SHP77 (cell line): Measurements from ENCODE around the gene CRBN.
A peak's percentile ranks its signal among the peaks of the same experiment; 100 is the strongest.

ENCODE experiments used
- DNase-seq, 2 experiments: peaks; one replicate each; lab custom pipeline; 2025; lab: John Stamatoyannopoulos, UW

Gene CRBN

DNA sequence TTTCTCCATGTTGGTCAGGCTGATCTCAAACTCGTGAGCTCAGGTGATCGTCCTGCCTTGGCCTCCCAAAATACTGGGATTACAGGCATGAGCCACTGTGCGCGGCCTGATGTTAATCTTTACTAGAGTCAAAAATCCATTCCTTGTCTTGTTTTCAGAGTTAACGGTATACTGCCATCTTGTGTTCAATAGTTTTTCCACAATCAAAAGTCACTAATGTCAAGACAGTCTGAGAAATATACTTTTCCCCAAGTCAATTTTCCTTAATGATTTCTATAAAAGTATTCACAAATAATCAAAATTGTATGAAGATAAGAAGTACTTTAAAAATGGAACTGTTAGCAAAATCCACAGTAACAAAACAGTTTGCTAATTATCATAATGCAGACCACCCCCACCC lies 8.5 kb downstream of the CRBN start:
- DNase-seq, result peak in 1 of 2 experiments; percentile 0

DNA sequence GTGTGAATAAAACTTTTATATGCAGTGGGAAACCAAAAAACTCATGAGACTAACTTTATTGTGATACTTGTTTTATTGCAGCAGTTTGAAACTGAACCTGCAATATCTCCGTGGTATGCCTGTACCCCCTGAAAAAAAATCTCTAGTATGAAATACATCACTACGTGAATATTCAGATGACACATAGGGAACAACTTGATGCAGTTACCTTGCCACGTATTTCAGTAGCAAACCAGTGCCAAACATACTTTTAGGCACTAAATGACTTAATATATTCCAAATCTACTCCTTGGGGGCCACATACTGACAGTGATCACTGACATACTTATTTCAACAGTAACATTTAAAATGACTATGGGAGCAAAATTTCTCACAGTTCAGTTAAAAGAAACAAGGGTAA lies 13.8 kb downstream of the CRBN start:
- DNase-seq, result no peak

DNA sequence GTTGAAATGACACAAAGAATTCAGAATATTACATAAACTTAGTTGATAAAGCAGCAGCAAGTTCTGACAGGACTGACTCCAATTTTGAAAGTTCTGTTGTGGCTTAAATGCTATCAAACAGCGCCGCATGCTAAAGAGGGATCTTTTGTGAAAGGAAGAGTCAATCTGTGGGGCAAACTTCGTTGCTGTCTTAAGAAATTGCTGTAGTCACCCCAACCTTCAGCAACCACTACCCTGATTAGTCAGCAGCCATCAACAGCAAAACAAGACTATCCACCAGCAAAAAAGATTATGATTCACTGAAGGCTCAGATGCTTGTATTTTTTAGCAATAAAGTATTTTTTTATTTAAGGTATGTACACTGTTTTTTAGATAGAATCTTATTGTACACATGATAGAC lies 14.2 kb downstream of the CRBN start:
- DNase-seq, result no peak

DNA sequence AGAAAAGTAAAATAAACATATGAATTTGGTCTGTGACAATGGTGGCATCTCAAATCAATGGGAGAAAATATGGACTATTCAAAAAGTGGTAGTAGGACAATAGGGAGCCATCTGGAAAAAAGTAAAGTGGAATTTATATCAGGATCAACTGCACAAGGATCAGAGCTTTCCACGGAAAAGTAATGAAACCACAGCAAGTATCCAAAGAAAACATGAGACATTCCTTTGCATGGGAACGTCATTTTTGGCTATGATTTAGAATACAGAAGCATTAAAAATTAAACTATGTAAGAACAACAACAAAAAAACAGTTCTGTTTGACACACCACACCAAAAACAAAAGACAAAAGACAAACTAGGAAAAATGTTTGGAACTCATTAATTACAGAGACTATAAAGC lies 18.7 kb downstream of the CRBN start:
- no peak for DNase-seq

DNA sequence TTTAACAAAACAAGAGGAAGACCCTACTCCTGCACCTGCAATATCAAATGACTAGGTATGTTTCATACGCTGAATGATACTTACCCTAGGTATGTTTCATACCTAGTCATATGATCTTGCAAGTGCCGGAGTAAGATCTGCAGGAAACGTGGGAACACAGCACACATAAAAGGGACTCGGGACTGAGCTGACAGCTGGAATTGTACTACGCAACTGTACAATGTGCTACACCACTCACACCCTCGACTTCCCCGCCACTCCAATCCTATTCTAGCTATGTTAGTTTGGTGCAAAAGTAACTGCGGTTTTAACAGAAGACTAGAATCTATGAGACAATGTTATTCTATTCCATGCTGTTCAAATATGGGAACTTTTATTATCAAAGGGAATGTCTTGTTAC lies 22.0 kb downstream of the CRBN start:
- no peak for DNase-seq

DNA sequence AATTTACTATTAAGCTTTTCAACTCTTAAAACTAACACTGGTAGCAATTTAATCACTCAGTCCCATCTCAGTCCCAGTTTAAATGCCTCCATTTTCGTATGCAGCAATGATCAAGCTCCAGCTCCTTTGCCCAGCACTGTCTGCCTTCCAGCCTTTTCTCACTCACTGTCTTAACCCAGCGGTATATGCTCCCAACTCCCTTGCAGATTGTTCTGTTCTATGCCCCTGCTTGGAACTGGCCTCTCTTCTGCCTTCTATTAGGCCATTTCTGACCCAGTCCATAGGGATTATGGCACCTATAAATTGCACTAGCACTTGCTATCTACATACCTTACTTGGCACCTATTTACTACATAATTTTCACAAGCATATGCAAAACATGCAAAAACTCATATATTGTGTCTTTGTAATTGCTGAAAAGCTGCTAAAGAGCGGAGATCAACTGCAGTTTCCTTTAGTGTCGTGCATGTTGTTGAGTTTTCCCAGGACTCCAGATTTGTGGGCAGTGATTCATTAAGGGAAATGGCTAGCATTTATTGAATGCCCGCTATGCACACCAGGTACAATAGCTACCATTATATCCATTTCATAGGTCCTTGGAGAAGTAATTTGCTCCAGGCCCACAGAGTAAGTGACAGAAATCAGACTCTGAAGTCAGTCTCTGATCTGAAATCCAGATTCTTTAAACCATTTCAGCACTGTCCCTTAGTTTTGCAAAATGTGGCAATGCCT lies 24.4 kb downstream of the CRBN start:
- DNase-seq, result no peak

DNA sequence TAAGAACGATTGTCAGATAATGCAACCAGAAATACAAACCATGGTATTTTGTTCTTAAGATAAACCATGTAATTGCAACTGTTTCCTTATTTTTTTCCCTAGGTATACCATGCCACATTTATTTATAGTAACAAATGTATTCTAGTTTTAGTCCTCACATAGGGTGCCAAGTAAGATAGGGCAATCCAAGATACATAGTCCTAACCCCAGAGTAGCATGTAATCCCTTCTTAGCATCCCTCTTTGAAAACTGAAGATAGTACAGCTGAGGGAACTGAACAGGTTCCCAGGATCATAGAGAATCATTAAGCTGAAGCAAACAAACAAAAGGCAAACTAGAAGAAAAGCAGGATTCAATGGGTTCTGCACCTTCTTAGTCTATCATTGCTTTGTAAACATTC lies 28.0 kb downstream of the CRBN start:
- no peak for DNase-seq

DNA sequence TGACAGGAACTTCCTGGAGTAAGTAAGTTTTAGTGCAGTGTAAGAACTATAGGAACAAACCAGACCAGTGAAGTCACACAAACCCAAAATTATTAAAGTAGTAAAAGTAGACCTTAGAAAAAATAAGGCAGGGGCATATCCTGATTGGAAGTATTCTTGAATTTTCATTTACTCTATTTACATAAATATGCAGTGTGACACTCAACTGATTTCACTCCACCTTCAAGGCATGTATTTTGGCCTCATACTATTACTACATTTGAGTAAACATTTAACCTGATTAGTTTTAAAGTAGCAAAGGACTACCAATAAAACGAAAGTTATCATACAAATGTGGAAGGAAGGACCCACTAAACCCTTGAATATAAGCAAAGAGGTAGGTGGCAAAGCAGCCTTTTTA lies 29.9 kb downstream of the CRBN start:
- DNase-seq, result no peak

DNA sequence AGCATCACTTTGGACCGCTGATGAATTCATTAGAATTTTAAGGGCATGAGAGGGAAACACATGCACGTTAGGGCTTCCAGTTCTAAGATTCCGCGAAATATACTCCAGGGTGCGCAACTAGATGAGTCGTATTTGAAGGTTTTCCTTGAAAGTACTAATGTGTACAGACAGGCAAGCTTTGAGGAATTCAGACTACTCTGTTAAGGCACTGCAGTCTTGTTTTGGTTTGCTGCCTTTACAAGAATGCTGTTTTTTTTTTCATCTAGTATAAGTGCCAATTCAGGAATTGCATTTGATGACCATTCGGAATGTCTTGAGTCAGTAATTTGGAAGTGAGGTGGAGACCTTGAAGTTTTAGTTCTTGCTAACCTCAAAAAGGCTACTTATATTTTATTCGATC lies 33.7 kb downstream of the CRBN start:
- no peak for DNase-seq

DNA sequence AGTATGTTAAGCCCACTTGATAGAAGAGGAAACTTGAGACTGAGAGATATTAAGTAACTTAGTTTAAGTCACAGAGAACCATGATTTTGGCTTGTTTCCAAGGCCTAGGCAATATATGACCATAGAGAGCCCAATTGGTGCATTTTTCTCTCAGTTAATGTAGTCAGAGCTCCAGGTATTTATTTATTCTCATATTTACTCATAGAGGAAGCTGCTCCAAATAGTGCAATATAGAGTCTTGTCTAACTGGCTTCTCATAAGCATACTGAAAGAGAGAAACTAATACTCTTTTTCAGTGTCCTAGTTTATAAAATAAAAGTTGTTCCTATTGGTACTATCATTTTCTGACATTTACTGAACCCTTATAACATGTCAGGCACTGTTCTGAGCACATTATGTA lies 37.6 kb downstream of the CRBN start:
- no peak for DNase-seq

DNA sequence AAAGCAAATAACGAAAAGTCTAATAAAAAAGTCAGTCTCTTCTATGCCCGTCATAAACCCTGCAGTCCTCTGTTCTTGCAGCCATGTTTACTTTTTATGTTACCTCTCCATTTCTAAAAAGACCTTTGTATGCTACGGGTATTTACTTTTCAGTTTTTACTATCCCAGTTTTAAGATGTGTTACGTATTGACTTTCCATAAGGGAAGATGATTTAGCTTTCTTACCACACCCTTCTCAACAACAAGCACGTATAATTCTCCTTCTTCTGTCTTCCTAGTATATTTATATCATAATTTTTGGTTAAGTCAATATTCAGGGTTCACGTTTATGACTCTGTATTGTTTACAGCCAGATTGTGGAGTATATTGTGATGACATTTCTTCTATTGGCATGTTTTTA lies 42.0 kb downstream of the CRBN start:
- no peak for DNase-seq

DNA sequence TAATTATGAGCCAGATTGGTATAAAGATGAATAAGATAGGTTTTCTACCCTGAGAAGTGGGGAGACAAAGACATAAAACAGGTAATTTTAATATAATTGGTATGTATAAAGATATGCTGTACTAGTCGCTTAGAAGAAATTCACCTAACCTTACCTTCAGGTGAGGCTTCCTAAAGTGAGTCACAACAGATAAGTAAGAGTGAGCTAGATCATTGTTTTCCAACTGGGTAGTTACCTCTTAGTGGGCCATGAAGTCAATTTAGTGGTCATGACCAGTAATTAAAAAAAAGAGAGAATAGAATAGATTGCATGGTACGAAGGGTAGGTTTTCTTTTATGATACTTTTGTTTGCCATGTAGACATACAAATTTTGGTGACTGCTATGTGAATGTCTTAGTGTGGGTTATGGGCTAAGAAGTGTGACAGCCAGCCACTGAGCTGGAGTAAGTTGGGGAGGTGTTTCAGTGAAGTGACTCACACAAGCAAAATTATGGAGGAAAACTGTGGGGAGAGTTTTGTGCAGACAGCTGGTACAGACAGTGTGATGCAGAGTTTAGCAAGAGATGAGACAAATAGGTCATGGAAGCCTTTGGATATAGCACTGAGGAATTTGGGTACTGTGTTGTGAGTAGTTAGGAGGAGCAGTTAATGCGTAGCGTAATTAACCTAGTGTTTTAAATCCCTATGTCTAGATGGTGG lies 44.6 kb downstream of the CRBN start:
- DNase-seq, result no peak

DNA sequence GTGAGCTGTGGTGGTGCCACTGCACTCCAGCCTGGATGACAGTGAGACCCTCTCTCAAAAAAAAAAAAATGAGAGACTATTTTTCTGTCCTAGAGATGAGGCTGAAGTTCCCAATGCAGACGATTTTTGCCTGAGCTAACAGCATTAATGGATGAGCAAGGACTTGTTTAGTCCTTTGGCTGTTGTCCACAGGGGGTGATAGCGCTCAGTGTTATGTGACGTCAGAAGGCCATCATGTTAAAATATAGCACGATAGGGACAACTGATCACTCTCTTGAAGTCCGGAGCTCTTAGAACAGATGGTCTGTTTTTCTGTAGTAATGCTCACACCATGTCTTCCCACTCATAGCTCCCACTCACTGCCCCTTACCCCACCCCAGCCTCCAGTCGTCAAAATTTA lies 46.0 kb downstream of the CRBN start:
- DNase-seq, result no peak

DNA sequence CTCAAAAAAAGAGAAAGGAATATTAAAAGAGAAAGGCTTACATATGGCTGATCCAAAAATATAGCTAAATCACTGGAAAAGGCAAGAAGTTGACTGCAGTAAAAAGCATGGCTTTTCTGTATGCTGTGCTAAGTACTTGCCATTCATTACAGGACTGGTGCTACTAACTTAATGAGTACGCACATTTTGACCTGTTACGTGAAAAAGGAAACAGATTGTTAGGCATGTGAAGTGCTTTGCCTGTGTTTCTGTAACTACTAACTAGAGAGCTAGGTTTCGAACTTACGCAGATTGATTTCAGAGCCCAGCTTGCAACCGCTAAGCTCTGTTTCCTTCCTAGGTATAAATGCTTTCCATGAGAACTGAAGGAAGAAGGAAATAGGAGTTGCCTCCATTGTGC lies 49.9 kb downstream of the CRBN start:
- no peak for DNase-seq

DNA sequence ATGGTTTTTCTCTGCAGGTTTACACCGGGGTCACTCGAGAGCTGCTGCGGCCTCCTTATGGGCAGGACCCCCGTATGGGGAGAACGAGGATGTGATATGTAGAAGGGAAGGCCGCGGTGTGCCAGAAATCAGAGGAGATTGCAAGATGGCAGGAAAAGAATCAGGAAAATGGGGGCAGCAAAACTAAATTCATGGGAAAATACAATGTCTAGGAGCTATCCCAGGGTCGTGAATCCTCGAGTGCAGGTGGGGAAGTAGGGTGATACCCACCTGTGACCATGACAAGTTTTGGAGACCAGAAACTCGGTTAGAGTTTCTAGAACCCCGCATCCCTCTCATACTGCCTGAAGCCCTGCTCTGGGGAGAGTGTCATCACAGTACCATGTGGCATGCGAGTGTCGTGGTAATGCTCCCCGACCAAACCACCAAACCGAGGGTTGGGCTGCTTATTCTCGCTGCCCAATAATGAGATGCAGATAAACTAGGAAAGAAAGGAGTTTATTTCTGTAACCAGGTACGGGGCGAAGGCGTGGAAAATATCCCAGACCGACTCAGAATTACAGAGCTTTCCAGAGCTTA lies 52.0 kb downstream of the CRBN start:
- peak in 1 of 2 experiments; percentile 5 for DNase-seq

DNA sequence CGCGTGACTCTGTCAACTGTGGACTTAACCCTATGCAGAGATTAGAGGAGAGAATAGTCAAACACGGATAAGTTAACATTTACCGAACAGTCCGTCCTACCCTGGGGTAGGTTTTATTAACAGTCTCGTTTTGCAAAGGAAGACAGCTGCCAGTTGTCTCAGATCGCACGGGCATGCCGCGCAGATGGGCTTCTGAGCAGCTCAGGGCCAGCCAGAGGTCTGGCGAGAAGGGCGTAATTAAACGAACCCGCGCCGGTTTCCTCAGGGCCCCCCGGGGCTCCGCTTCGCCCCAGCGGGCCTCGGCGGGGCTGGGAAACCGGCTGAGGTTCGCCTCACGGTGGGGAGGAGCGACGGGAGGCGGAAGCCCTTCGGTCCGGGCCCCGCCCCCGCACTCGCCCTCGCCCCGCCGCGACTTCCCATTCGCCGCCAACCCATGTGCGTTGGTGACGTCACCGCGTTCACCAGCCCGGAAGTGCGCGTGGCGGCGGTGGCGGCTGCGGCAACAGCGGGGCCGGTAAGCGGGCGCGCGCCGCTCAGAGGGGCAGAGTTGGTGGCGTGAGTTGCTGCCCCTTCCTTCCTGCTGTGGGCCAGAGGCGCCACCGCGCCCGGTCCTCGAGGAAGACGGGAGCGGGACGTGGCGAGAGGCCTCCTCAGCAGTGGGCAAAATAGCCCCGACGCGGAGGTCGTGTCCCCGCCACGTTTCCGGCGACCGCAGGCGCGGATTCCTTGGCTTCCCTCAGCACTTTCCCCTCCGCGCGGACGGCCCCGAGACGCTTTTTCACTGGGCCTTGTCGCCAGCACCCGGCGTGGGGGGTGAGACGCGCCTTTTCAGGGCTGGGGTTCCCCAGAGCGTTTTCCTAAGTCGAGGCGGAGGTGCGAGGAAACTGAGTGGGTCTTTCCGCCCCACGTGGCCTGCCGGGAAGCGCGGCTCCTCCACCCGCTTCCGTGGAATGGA lies 52.7 kb downstream of the CRBN start, which contains the start of gene TRNT1:
Gene TRNT1 (plus strand): TSS at position 464 of the 955 bp plus-strand sequence. CDS start 2,101 bp downstream, outside the sequence.
- peak; percentile 81 to 89 for DNase-seq

DNA sequence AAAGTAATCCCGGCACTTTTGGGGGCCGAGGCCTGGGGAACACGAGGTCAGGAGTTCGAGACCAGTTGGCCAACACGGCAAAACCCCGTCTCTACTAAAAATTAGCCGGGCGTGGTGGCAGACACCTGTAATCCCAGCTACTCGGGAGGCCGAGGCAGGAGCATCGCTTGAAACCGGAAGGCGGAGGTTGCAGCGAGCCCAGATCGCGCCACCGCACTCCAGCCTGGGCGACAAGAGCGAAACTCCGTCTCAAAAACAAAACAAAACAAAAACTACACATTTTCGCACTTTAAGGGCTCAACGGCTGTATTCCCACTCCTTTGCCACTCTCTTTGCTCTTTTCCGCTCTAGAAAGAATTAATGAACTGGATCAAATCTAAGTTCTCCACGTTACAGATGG lies 53.5 kb downstream of the CRBN start:
- no peak for DNase-seq

DNA sequence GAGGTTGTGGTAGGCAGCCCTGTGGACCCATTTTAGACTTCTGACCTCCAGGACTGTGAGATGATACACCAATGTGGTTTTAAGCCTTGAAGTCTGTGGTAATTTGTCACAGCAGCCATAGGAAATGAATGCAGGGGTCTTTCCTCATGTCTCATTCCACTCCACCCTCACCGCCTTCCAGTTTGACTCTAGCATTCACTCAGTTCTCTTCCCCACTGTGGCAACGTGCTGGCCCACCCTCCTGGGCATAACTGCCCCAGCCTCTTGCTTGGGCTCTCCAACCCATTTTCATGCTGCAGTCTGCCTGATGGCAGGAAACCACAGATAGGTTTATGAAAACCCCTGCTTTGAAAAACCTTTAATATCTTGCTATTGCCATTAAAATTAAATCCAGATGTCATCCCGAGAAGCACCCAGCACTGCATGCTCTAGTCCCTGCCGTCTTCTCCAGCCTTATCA lies 60.1 kb downstream of the CRBN start:
- no peak for DNase-seq

DNA sequence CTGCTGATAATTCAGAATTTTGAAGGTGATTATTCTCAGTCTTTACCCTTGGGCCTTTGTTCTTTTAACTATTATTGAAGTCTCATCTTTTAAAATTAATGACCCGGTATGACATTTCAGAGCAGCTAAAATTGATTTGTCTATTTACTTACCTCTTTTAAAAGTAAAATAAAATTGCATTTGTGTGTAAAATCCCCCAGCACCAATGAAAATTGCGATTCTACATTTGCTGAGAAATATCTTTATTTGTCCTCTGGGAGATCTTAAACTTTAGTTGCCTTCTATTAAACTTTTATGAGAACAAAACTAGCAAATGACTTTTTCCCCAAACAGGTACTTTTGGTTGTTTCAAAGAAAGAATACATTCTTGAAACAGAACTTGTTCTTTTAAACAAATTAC lies 61.8 kb downstream of the CRBN start:
- DNase-seq, result no peak

DNA sequence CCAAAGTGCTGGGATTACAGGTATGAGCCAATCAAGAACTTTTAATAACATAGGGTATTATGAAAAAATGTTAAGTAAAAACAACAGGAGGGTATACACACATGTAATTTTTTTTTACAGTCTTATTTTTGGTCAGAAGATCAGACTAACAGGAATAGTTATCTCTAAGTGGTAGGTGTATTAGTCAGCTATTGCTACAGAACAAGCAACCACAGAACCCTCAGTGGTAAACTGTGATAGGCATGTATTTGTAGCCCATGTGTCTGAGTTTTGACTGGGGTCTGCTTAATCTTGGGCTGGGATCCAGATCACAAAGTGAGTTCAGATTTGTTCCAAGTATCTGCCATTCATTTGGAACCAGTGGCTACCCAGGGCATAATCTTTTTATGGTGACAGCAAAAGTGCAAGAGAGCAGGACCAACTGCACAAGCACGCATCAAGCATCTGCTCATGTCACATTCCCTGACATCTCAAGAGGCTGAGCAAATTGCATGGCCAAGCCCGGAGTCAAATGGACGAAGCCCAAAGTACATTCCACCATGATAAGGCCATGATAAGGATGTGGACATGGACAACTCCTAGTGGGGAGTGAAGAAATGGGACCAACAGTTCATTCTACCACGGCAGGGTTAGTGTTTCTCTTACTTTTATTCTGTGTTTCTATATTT lies 66.3 kb downstream of the CRBN start:
- DNase-seq, result no peak

DNA sequence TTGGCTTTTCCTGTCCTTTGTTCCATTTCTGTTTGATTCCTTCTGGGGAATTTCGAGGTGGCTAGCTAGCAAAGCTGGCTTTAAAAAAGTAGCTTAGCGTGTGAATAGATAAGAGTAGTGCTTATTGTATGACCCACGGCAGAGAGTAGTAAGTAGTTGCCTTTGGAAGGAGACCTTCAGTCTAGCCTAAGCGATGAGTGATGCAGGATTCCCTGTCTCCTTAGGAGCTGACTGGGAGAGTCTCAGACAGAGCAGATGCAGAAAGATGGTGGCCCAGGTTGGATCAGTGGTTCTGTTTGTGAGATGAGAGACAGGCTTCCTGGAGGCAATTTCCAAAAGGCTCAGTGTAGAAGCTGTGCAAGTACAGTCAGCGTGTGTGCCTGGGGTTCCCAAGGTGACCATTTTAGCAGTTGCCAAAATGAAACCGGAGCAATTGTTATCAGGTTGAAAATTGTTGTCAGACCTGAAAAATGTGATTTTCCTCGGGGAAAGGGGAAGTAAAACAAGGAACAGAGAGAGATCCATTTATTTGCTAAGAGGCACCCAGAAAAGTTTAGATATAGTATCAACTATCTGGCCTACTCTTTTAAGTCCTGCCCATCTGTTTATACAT lies 68.6 kb downstream of the CRBN start:
- no peak for DNase-seq
